GM21619 (cell line): ENCODE results near the gene C5orf46.
"Not testable (repeated sequence)": the region's sequence is repeated elsewhere in the genome, so short reads cannot be mapped to it uniquely, and the experiment has no call there.

ENCODE experiments used
- ATAC-seq: cut with Tn5 transposase; IDR thresholded peaks from one replicate; pipeline ENCODE4 v1.9.1; 2021; ENCODE audit not compliant: unreplicated experiment

Gene C5orf46

GRCh38 chr5:147906326-147907095, at the start of gene C5orf46:
C5orf46 (minus strand) TSS chr5:147906538; CDS start chr5:147906501, 37 bp downstream.
- no peak for ATAC-seq

DNA sequence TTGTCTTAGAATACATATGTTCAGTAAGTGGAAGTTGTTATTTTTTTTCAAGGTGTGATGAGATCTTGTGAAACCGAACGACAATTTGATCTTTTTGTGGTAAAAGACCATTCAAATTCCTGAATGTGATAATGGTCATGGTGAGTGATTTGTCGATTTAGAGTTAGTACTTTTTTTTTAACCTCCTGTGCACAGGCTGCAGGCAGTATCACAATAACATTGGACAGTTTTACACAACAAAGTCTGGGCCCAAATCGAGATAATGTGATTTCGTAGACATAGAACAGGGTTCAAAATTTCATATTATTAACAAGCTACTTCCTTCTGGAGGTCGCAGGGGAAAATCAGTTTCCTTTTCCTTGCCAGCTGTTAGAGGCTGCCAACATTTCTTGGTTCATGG, 48.6 kb upstream of the C5orf46 start:
- no peak for ATAC-seq

GRCh38 chr5:147949711-147950573, 43.6 kb upstream of the C5orf46 start:
- peak; percentile 88 for ATAC-seq

DNA sequence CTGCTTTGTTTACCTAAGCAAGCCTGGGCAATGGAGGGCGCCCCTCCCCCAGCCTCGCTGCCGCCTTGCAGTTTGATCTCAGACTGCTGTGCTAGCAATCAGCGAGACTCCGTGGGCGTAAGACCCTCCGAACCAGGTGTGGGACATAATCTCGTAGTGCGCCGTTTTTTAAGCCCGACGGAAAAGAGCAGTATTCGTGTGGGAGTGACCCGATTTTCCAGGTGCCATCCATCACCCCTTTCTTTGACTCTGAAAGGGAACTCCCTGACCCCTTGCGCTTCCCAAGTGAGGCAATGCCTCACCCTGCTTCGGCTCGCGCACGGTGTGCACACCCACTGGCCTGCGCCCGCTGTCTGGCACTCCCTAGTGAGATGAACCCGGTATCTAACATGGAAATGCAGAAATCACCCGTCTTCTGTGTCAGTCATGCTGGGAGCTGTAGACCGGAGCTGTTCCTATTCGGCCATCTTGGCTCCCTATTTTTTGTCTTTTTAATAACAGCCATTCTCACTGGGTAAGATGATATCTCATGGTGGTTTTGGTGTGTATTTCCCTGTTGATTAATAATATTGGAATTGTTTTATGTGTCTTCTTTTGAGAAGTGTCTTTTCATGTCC, 40.4 kb upstream of the C5orf46 start:
- not testable (repeated sequence) for ATAC-seq

- no peak for ATAC-seq
Measured at GRCh38 chr5:147939431-147940114, 33.2 kb upstream of the C5orf46 start.

DNA sequence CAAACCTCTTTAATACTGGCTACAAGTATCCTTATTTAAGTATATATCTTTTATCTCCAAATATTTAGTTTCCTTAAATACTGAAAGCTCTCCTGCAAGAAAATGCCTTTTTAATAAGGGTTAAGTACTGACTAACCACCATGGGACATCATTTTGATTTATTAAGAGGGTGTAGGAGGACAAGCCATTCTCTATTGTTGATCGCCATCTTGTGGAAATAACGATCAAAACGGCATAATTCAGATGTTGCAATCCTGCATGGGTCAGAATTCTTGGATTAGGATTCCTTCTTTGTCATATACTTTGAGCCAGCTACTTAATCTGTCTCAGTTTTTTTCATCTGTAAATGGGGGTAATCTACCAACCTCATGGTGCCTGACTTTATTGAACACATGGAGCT, 28.7 kb upstream of the C5orf46 start:
- ATAC-seq: no peak

DNA sequence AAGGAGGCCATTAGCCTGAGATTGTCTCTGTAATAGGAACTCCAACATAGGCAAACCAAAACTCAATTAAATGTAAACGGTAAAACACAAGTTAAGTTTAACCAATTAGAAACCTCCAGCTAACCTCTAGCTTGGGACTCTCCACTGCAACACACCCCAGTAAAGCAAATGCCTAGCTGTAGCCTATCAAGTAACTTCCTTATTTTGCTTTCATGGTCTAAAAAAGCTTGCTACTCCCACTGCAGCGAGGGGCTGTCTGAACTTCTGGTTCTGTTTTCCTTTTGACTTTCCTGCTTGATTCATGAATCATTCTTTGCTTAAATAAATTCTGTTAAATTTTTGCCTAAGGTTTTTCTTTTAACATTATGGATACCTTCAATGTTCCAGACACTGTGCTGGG, 24.4 kb upstream of the C5orf46 start:
- ATAC-seq: peak; percentile 69

DNA sequence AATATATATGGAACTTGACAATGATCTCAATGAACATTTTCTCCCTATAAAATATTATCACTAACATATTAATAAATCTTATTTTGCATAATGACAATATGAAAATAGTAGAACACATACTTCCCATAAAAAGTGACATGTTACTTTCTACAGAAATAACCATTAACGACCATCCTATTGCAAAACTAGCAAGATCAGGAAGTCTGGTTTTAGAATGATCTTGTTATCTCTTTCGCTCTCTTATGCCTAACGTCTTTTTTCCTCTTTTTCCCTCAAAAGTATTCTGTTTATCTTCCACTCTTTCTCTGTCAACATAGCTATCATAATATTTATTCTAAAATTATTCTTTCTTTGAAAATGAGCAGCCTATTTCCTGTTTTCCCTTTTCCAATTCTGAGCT, 21.6 kb upstream of the C5orf46 start:
- no peak for ATAC-seq

DNA sequence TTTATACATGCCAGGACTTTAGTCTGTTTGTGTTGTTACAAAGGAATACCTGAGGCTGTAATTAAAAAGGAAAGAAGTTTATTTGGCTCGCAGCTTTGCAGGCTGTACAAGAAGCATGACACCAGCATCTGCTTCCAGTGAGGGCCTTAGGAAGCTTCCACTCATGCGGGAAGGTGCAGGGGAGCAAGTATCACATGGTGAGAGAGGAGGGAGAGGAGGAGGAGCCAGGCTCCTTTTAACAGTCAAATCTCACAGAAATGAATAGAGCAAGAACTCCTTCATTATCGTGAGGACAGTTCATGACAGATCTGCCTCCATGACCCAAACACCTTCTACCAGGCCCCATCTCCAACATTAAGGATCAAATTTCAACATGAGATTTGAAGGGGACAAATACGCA, 18.7 kb upstream of the C5orf46 start:
- ATAC-seq: no peak

GRCh38 chr5:147921136-147921535, 14.8 kb upstream of the C5orf46 start:
- no peak for ATAC-seq

DNA sequence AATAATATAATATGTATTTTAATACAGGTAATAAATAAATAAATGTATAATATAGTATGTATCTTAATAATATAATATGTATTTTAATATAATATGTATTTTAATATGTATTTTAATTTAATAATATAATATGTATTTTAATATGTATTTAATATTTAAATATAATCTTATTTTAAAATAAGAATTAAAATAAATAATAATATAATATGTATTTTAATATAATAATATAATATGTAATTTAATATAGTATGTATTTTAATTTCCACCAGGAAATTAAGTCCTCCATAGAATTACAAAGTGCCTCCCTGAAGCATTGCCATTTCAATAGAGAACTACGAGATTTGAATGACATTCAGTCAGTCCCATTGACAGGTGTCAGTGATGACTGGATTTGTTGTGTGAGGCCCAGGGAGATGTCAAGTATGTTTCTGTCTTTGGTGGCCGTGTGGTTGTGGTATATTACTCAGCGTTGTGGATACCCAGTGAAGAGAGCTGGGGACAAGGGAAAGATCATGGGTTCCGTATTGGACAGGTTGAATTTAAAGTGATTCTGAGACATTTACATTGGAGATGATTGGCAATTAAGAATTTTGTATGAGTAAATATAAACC, 14.2 kb upstream of the C5orf46 start:
- ATAC-seq: no peak

GRCh38 chr5:147918899-147919298, 12.6 kb upstream of the C5orf46 start:
- ATAC-seq: no peak

GRCh38 chr5:147918101-147918685, 11.9 kb upstream of the C5orf46 start:
- no peak for ATAC-seq

DNA sequence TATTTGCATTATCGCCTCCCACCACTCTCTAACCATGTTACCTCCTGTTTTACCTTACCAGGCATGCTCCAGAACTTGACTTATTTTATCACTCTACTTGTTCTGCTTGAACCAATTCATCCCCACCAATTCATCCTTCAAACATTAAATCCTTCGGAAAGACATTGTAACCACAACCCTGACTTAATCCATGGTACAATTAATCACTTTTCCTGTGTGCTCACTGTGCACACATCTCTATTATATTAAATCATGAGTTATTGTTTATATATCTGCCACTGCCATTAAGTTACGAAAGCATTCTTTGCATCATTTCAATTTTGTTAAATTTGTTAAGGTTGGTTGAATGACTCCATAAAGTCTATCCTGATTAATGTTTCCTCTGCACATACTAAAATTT, 7.4 kb upstream of the C5orf46 start:
- no peak for ATAC-seq

DNA sequence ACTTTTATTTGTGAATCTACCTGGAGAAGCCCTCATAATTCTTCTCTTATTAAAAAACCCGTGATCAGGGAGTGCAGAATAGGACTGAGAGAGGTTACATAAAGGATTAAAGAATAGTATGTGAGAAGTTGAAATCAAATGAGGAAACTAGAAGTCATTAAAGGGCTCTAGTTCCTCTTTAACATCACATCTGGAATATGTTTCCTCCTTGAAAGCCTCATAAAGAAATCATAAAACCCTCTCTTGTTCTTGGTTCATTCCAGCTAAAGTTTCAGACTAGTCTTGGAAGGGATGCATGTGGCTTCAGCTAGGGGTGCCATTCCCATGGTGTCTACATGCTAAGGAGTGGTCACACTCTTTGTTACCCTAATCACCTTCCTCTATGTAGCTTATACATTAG, 5.7 kb upstream of the C5orf46 start:
- no peak for ATAC-seq

DNA sequence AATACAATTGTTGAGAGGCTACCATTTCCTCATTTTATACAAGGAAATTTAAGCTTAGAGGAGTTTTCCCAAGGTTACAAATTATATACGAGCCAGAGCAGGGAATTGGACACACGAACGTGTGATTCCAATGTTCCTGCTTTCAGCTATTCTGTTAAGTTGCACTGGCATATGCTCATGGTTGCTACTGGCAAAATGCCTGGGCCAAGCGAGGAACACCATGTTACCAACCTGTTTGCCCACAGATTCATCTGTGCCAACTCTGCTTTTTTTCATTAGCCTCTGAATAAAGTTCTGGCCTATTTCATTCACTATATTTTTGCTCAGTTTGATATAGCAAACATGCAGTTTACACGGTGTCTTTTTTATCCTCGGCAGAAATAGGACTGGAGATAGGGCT, 5.1 kb upstream of the C5orf46 start:
- ATAC-seq: no peak

GRCh38 chr5:147904110-147904509, 2.2 kb downstream of the C5orf46 start:
- ATAC-seq: no peak

GRCh38 chr5:147902609-147903115, 3.7 kb downstream of the C5orf46 start:
- no peak for ATAC-seq

- no peak for ATAC-seq
Measured at GRCh38 chr5:147901599-147902039, 4.7 kb downstream of the C5orf46 start.

DNA sequence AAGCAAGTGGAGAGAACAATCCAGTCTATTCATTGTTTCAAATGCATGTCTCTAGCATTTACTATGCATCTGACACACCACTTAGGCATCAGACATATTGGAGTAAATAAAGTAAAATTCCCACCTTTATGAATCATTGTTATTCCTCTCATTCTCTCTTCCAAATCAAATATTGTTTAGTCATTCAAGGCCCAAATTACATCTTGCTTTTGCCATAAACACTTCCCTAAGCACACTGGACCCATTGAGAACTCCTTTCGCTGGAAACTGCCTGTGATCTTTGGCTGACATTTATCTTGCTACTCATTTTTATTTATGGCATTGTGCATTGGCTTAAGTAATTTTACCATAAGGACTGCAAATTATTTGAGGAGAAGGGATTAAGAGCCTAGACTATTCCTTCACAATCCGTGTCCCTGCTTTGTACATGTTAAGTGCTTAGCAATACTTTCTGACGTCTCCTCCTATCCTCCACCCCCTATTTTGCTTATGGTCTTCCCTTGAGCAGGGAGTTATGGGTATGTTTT, 7.4 kb downstream of the C5orf46 start:
- no peak for ATAC-seq
